ENCODE data around the gene ARAP1. TPM values are rescaled to one million over a fixed set of nuclear protein-coding genes. Genes with fewer than 3 reads are reported as not detected.

ARAP1 gene
- total RNA-seq, 3 donors from 2014 or later = 85.9 to 109 (median 97.0) TPM

GRCh38 chr11:72710278-72710677 is 41.9 kb downstream of the ARAP1 start:
- no peaks in the 10 kb centered on the region for H3K27me3 ChIP-seq
- no peaks in the 10 kb centered on the region for H3K9me3 ChIP-seq
- no peak overlapping the region for H3K4me3 ChIP-seq
- DNase-seq (ENCODE audit: low spot score in 2 of 2) = no peak
- H3K36me3 ChIP-seq = no peaks in the 10 kb centered on the region
- no peak for TF ChIP-seq POLR2AphosphoS5 (IDR thresholded peaks at IDR 0.05)
- no peaks in the 10 kb centered on the region for H3K4me1 ChIP-seq
- no peak overlapping the region for H3K27ac ChIP-seq
- intact Hi-C loops (cut with DNase I; ENCODE audit: low total_unique reads) = no loop called here

GRCh38 chr11:72709478-72710238 is 42.5 kb downstream of the ARAP1 start:
- Histone ChIP-seq H3K4me1 (no peaks in the 10 kb centered on the region), H3K36me3 (no peaks in the 10 kb centered on the region)
- intact Hi-C loops (cut with DNase I; ENCODE audit: low total_unique reads) = no loop called here

GRCh38 chr11:72707032-72707431 is 45.2 kb downstream of the ARAP1 start:
- no peaks in the 10 kb centered on the region for H3K27me3 ChIP-seq
- intact Hi-C loops (cut with DNase I; ENCODE audit: low total_unique reads) = no loop called here

More at GRCh38 chr11:72709478-72710238, 42.5 kb downstream of the ARAP1 start:
- Histone ChIP-seq H3K4me3 (no peak overlapping the region), H3K27ac (no peak overlapping the region), H3K27me3 (no peaks in the 10 kb centered on the region), H3K9me3 (no peaks in the 10 kb centered on the region)
- TF ChIP-seq CTCF (IDR thresholded peaks at IDR 0.05) = no peak
- no peak for TF ChIP-seq POLR2A (IDR thresholded peaks at IDR 0.05)
- TF ChIP-seq POLR2AphosphoS5 (IDR thresholded peaks at IDR 0.05) = no peak
- DNase-seq (ENCODE audit: low spot score in 2 of 2) = no peak

GRCh38 chr11:72706579-72706978 is 45.6 kb downstream of the ARAP1 start:
- TF ChIP-seq POLR2A (IDR thresholded peaks at IDR 0.05) = no peak
- TF ChIP-seq POLR2AphosphoS5 (IDR thresholded peaks at IDR 0.05) = no peak
- TF ChIP-seq CTCF (IDR thresholded peaks at IDR 0.05) = no peak
- no peaks in the 10 kb centered on the region for H3K9me3 ChIP-seq
- H3K27me3 ChIP-seq = no peaks in the 10 kb centered on the region
- DNase-seq (ENCODE audit: low spot score in 2 of 2) = no peak
- H3K4me1 ChIP-seq = no peaks in the 10 kb centered on the region
- H3K4me3 ChIP-seq = no peak overlapping the region
- intact Hi-C loops (cut with DNase I; ENCODE audit: low total_unique reads) = no loop called here
- H3K36me3 ChIP-seq = no peaks in the 10 kb centered on the region
- H3K27ac ChIP-seq = no peak overlapping the region

More at GRCh38 chr11:72707032-72707431, 45.2 kb downstream of the ARAP1 start:
- H3K4me1 ChIP-seq = no peaks in the 10 kb centered on the region
- DNase-seq (ENCODE audit: low spot score in 2 of 2) = no peak
- no peaks in the 10 kb centered on the region for H3K36me3 ChIP-seq
- H3K9me3 ChIP-seq = no peaks in the 10 kb centered on the region
- no peak for TF ChIP-seq CTCF (IDR thresholded peaks at IDR 0.05)
- H3K4me3 ChIP-seq = no peak overlapping the region
- H3K27ac ChIP-seq = no peak overlapping the region

GRCh38 chr11:72705442-72706365 is 46.5 kb downstream of the ARAP1 start:
- no peak for DNase-seq (ENCODE audit: low spot score in 2 of 2)
- no peak for TF ChIP-seq POLR2AphosphoS5 (IDR thresholded peaks at IDR 0.05)
- no peak for TF ChIP-seq POLR2A (IDR thresholded peaks at IDR 0.05)
- TF ChIP-seq CTCF (IDR thresholded peaks at IDR 0.05) = no peak
- no peaks in the 10 kb centered on the region for H3K4me1 ChIP-seq
- intact Hi-C loops (cut with DNase I; ENCODE audit: low total_unique reads) = no loop called here
- H3K4me3 ChIP-seq = no peak overlapping the region
- no peaks in the 10 kb centered on the region for H3K9me3 ChIP-seq
- H3K27me3 ChIP-seq = no peaks in the 10 kb centered on the region
- no peaks in the 10 kb centered on the region for H3K36me3 ChIP-seq
- no peak overlapping the region for H3K27ac ChIP-seq
